GM12892 (cell line): Measurements from ENCODE around the gene ZBTB37.

Source experiments
- POLR2A ChIP-seq: IDR thresholded peaks from 2 replicates; pipeline ENCODE4 v1.6.1; 2011; ENCODE audit warnings: low read depth, low read length, control low read depth
- POLR2AphosphoS5 ChIP-seq: IDR thresholded peaks from 2 replicates; pipeline ENCODE4 v1.6.1; 2011; ENCODE audit warnings: low read depth, low read length, control low read depth

DNA sequence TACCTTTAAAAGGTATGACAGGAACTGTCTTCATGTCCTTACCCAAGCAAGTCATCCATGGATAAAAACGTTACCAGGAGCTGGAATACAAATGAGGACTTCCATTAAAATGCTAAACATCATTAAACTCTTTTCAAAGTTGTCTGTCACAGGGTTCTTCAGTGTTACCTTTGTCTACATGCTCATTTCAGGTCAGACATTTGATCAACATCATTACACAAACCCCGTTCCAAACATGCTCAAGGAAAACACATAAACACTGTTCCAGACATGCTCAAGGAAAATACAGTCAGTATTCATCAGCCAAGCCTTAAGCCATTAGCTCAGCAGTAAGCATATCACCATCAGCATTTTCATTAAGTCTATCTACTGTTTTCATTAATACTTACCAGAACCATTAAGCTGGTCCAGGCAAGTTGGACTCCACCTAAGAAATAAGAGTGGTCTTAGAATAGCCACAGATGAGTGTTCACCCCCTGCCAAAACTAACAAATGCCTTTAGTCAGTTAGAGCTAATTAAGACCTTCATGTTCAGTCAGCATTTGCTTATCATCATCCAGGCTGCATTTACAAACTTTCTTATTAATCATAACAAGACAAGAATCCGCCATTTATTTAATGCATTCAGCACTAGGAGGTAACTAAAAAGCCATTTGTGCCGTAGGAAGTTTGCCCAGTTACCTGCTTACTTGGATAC, 2.6 kb upstream of the ZBTB37 start:
- TF ChIP-seq POLR2AphosphoS5 (no peak; the same call in 1 of the 2 replicates), POLR2A (no peak; the same call in 1 of the 2 replicates)
